ENCODE measurements around the gene N4BP2L2. TPM values are rescaled to one million over a fixed set of nuclear protein-coding genes. Genes with fewer than 3 reads are reported as not detected.

N4BP2L2 gene
- total and polyA plus RNA-seq, 2 of the 8 experiments (the other 6 are each of a cell fraction or from before 2014, with no cell fraction given): 14.6 to 67.6 TPM

DNA sequence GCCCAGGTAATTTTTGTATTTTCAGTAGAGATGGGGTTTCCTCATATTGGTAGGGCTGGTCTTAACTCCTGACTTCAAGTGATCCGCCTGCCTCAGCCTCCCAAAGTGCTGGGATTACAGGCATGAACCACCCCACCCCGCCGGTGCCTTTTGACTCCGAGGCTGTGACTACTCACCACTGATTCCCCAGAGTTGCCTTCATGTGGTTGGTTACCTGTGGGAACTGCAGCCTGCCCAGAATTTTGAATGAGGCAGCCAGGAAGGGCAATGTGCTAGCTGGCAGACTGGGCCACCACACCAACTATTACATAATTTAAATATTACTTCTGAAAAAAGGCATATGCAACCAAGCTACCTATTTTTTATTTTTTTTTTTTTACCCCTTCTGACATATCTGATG, 42.8 kb downstream of the N4BP2L2 start:
- Histone ChIP-seq H3K4me2 (ENCODE audit: insufficient read depth in 1 of 2, low read depth in 2 of 2, low read length in 2 of 2) (no peak overlapping the region), H3K4me3 (ENCODE audit: extremely low read depth in 1 of 4, insufficient read depth in 2 of 4, low read depth in 3 of 4, low read length in 4 of 4) (no peak overlapping the region), H4K91ac (replicated peaks; ENCODE audit: insufficient read length, low read length) (no peak overlapping the region), H4K5ac (ENCODE audit: insufficient read length, low read depth, low read length) (no peak overlapping the region), H2AK5ac (ENCODE audit: low read depth, low read length) (no peak overlapping the region), H2BK120ac (replicated peaks; ENCODE audit: low read depth, low read length) (no peak overlapping the region), H3K36me3 (ENCODE audit: control insufficient read depth in 2 of 4, insufficient read depth in 4 of 4, low read length in 3 of 4) (no peaks in the 10 kb centered on the region), H3K56ac (replicated peaks; ENCODE audit: insufficient read length, low read depth, low read length) (no peak overlapping the region), H3K23me2 (ENCODE audit: low read depth, low read length) (no peaks in the 10 kb centered on the region), H3K14ac (ENCODE audit: insufficient read length) (no peak overlapping the region), H3K18ac (ENCODE audit: extremely low read depth, low read length) (no peak overlapping the region), H3K4me1 (replicated peaks in 1 of 4; ENCODE audit: control insufficient read depth in 3 of 4, insufficient read depth in 4 of 4, low read length in 3 of 4) (no peaks in the 10 kb centered on the region), H3K23ac (ENCODE audit: insufficient read length) (no peak overlapping the region), H3K9ac (replicated peaks in 1 of 4; ENCODE audit: extremely low read depth in 1 of 4, low read depth in 3 of 4, low read length in 3 of 4) (no peak overlapping the region), H3K9me3 (ENCODE audit: insufficient read depth in 2 of 2, low read depth in 1 of 2, low read length in 1 of 2) (no peaks in the 10 kb centered on the region), H2AFZ (ENCODE audit: low read length) (no peak overlapping the region), H2BK12ac (ENCODE audit: low read depth, low read length) (no peak overlapping the region), H3K79me2 (ENCODE audit: control insufficient read depth in 1 of 2, insufficient read depth in 2 of 2, low read length in 2 of 2) (no peaks in the 10 kb centered on the region), H3K79me1 (ENCODE audit: low read depth, low read length) (no peaks in the 10 kb centered on the region), H3K27me3 (replicated peaks in 1 of 4; ENCODE audit: control insufficient read depth in 3 of 4, extremely low read depth in 1 of 4, insufficient read depth in 3 of 4, low read length in 3 of 4) (no peaks in the 10 kb centered on the region), H3K4ac (replicated peaks; ENCODE audit: insufficient read length, low read depth, low read length) (no peak overlapping the region), H2BK15ac (ENCODE audit: low read length) (no peak overlapping the region), H3K27ac (ENCODE audit: low read depth, low read length) (no peak overlapping the region), H4K20me1 (replicated peaks in 1 of 2; ENCODE audit: control insufficient read depth in 1 of 2, insufficient read depth in 2 of 2, low read length in 2 of 2) (no peaks in the 10 kb centered on the region), H4K8ac (ENCODE audit: extremely low read depth, insufficient read depth, low read length) (no peak overlapping the region), H2BK20ac (ENCODE audit: low read length) (no peak overlapping the region), H2BK5ac (ENCODE audit: low read depth, low read length) (no peak overlapping the region)
- POLR2A ChIA-PET (ENCODE audit: partially characterized antibody): interaction anchor here (1.4 kb wide), 1 partner anchor 9 kb away, joined by 4 read pairs; no protein-coding TSS in a partner anchor
- 90% methylated on average over 4 of the region's 4 CpGs; no CpG with 5 or more reads in 1 of the 2 experiments for WGBS, 2 experiments (ENCODE audit: extremely low coverage in 1 of 2, insufficient coverage in 1 of 2, insufficient read length in 1 of 2, insufficient replicate concordance in 2 of 2, low coverage in 1 of 2, low lambda C conversion rate in 2 of 2, missing lambda C conversion rate in 1 of 2)
- CTCF ChIA-PET (ENCODE audit: partially characterized antibody): interaction anchor here (1.4 kb wide), 1 partner anchor 12 kb away, joined by 4 read pairs; no protein-coding TSS in a partner anchor
- FAIRE-seq: no peak
- no peak for DNase-seq (ENCODE audit: low read depth in 1 of 2, low spot score in 2 of 2)
- TF ChIP-seq JUND (IDR thresholded peaks at IDR 0.05; ENCODE audit: low read length) (no peak), SIRT6 (IDR thresholded peaks at IDR 0.05; ENCODE audit: low read length) (no peak), NANOG (IDR thresholded peaks at IDR 0.05; ENCODE audit: insufficient read depth, low read depth, low read length, poor library complexity, severe bottlenecking) (no peak), CBX5 (IDR thresholded peaks at IDR 0.05; ENCODE audit: low read depth, low read length) (no peak), KDM1A (IDR thresholded peaks at IDR 0.05; ENCODE audit: borderline replicate concordance, low read length) (no peak), GABPA (IDR thresholded peaks at IDR 0.05; ENCODE audit: borderline replicate concordance, insufficient read depth, low read length) (no peak), SIX5 (IDR thresholded peaks at IDR 0.05; ENCODE audit: low read depth, low read length) (no peak), CHD1 (IDR thresholded peaks at IDR 0.05; ENCODE audit: low read depth, low read length) (no peak), CTCF (IDR thresholded peaks at IDR 0.05; ENCODE audit: control extremely low read depth in 1 of 3, insufficient read depth in 1 of 3, low read depth in 1 of 3, low read length in 3 of 3) (no peak), JUN (IDR thresholded peaks at IDR 0.05; ENCODE audit: low read depth, low read length) (no peak), EZH2 (IDR thresholded peaks at IDR 0.05; ENCODE audit: low read depth, low read length, severe bottlenecking) (no peak), RNF2 (IDR thresholded peaks at IDR 0.05; ENCODE audit: borderline replicate concordance, low read depth, low read length, missing control alignments, poor library complexity, severe bottlenecking) (no peak)
